A549 (cell line): Measurements from ENCODE around the gene H2AZ1. TPM values are rescaled to one million over a fixed set of nuclear protein-coding genes. Genes with fewer than 3 reads are reported as not detected.
A peak's percentile ranks its signal among the peaks of the same experiment; 100 is the strongest.

ENCODE experiments used
- ATAC-seq, 2 experiments: fragments of 200-7000 bp in 1 of 2; fragments of >200 bp in 1 of 2; cut with Nextera tagmentation in 1 of 2; cut with Tn5 transposase in 1 of 2; 3 replicates each; pipeline versions ENCODE4 v1.8.0 to v1.9.1; 2018 to 2020; ENCODE audit warnings: mild to moderate bottlenecking in 1 of 2, moderate library complexity in 1 of 2
- CTCF ChIA-PET: fragments of 300-600 bp; sonication (Branson Sonifier 250); formaldehyde crosslinking; extraction: SDS; loops from one replicate; lab custom pipeline; 2021; ENCODE audit warnings: antibody characterized with exemption, inconsistent platforms; lab: Yijun Ruan, JAX
- POLR2A ChIA-PET: fragments of 350-600 bp; formaldehyde crosslinking; extraction: SDS; loops from one replicate; lab custom pipeline; 2021; ENCODE audit warnings: antibody characterized with exemption, inconsistent platforms; lab: Yijun Ruan, JAX
- DNase-seq, 2 experiments: peaks; one replicate each; pipeline versions ENCODE4 v3.0.0 to v3.0.0-alpha.2; 2011 to 2016; ENCODE audit warnings: low read depth in 1 of 2, low spot score in 1 of 2
- FAIRE-seq: peaks from 2 replicates; lab custom pipeline; 2011; peaks lifted over from hg19 to GRCh38; lab: Jason Lieb, UNC
- H3K27ac ChIP-seq, 2 experiments: fragments of >200 bp; sonication (Bioruptor Twin); formaldehyde crosslinking; 3 replicates each; pipeline ENCODE4 v1.5.1; 2016 to 2017
- H3K4me1 ChIP-seq: fragments of >200 bp; sonication (Bioruptor Twin); formaldehyde crosslinking; 3 replicates; pipeline ENCODE4 v1.6.1; 2016
- H3K4me2 ChIP-seq: fragments of >200 bp; sonication (Bioruptor Twin); formaldehyde crosslinking; 3 replicates; pipeline ENCODE4 v1.6.1; 2016
- H3K4me3 ChIP-seq: fragments of >200 bp; sonication (Bioruptor Twin); formaldehyde crosslinking; 3 replicates; pipeline ENCODE4 v1.5.1; 2016
- H3K9me3 ChIP-seq: fragments of >200 bp; sonication (Bioruptor Twin); formaldehyde crosslinking; 3 replicates; pipeline ENCODE4 v1.6.1; 2016
- CBX2 ChIP-seq: fragments of 200-600 bp; sonication (generic); IDR thresholded peaks from 2 replicates; pipeline ENCODE4 v1.6.1; 2016; ENCODE audit warnings: low read depth, mild to moderate bottlenecking, borderline replicate concordance
- CBX8 ChIP-seq: fragments of 200-600 bp; sonication (generic); IDR thresholded peaks from 2 replicates; pipeline ENCODE4 v1.6.1; 2016
- CHD2 ChIP-seq: fragments of 150-350 bp; IDR thresholded peaks from 2 replicates; pipeline ENCODE4 v1.6.1; 2014; ENCODE audit warnings: low read length; ENCODE audit not compliant: partially characterized antibody
- CHD4 ChIP-seq: fragments of 200-600 bp; sonication (generic); IDR thresholded peaks from 2 replicates; pipeline ENCODE4 v1.6.1; 2016; ENCODE audit warnings: antibody characterized with exemption, mild to moderate bottlenecking, borderline replicate concordance
- EHF ChIP-seq: fragments of 250-450 bp; sonication (Bioruptor Pico); IDR thresholded peaks from 2 replicates; pipeline ENCODE4 v1.5.0; 2020; ENCODE audit warnings: mild to moderate bottlenecking
- ESRRA ChIP-seq: fragments of 150-350 bp; IDR thresholded peaks from 2 replicates; pipeline ENCODE4 v1.6.1; 2014; ENCODE audit warnings: mild to moderate bottlenecking, low read length, borderline replicate concordance
- FOSB ChIP-seq: fragments of 250-450 bp; sonication (Bioruptor Pico); IDR thresholded peaks from 2 replicates; pipeline ENCODE4 v1.5.0; 2020; ENCODE audit warnings: mild to moderate bottlenecking, moderate library complexity
- FOXS1 ChIP-seq: fragments of 250-450 bp; sonication (Bioruptor Pico); IDR thresholded peaks from 2 replicates; pipeline ENCODE4 v1.5.0; 2020; ENCODE audit warnings: mild to moderate bottlenecking, moderate library complexity
- HOXA7 ChIP-seq: fragments of 250-450 bp; sonication (Bioruptor Pico); IDR thresholded peaks from 2 replicates; pipeline ENCODE4 v1.5.0; 2020; ENCODE audit warnings: mild to moderate bottlenecking, moderate library complexity
- JUN ChIP-seq, 2 experiments: fragments of >200 bp; sonication (Bioruptor Twin); formaldehyde crosslinking; IDR thresholded peaks; 2 replicates in 1 of 2; 3 replicates in 1 of 2; pipeline ENCODE4 v1.6.1; 2016 to 2017
- JUNB ChIP-seq: fragments of >200 bp; sonication (Bioruptor Twin); formaldehyde crosslinking; IDR thresholded peaks from 2 replicates; pipeline ENCODE4 v1.6.1; 2016
- KDM5A ChIP-seq: fragments of 200-600 bp; sonication (generic); IDR thresholded peaks from 2 replicates; pipeline ENCODE4 v1.6.1; 2016; ENCODE audit warnings: antibody characterized with exemption, mild to moderate bottlenecking
- MAZ ChIP-seq: fragments of 150-350 bp; IDR thresholded peaks from 2 replicates; pipeline ENCODE4 v1.6.1; 2014; ENCODE audit warnings: antibody characterized with exemption, low read depth, low read length, borderline replicate concordance
- NR3C1 ChIP-seq: fragments of >200 bp; sonication (Bioruptor Twin); formaldehyde crosslinking; IDR thresholded peaks from 3 replicates; pipeline ENCODE4 v1.6.1; 2017
- PHF8 ChIP-seq: fragments of 200-600 bp; sonication (generic); IDR thresholded peaks from 2 replicates; pipeline ENCODE4 v1.6.1; 2016; ENCODE audit warnings: low read depth, mild to moderate bottlenecking, antibody characterized with exemption, moderate library complexity, borderline replicate concordance
- POLR2A ChIP-seq: IDR thresholded peaks from 2 replicates; pipeline ENCODE4 v1.6.1; 2012; ENCODE audit warnings: mild to moderate bottlenecking, low read length
- POLR2AphosphoS2 ChIP-seq: conservative IDR thresholded peaks from 2 replicates; pipeline ENCODE4 v1.6.1; 2012; ENCODE audit warnings: low read length, improper control_type of control experiment, inconsistent platforms
- RAD21 ChIP-seq, 2 experiments: fragments of >200 bp in 1 of 2; sonication (Bioruptor Twin) in 1 of 2; formaldehyde crosslinking in 1 of 2; IDR thresholded peaks in 1 of 2; conservative IDR thresholded peaks in 1 of 2; 2 replicates in 1 of 2; 3 replicates in 1 of 2; pipeline ENCODE4 v1.6.1; 2012 to 2018; ENCODE audit warnings: inconsistent platforms in 1 of 2
- RCOR1 ChIP-seq: fragments of 150-350 bp; IDR thresholded peaks from 2 replicates; pipeline ENCODE4 v1.6.1; 2014; ENCODE audit warnings: antibody characterized with exemption, low read length, low read depth
- SMC3 ChIP-seq: fragments of >200 bp; sonication (Bioruptor Twin); formaldehyde crosslinking; IDR thresholded peaks from 3 replicates; pipeline ENCODE4 v1.6.1; 2018; ENCODE audit warnings: inconsistent platforms
- TFCP2L1 ChIP-seq: fragments of 250-450 bp; sonication (Bioruptor Pico); IDR thresholded peaks from 2 replicates; pipeline ENCODE4 v1.5.0; 2021; ENCODE audit warnings: mild to moderate bottlenecking
- TP53 ChIP-seq: fragments of 250-450 bp; sonication (Bioruptor Pico); IDR thresholded peaks from 2 replicates; pipeline ENCODE4 v1.5.0; 2021; ENCODE audit warnings: mild to moderate bottlenecking, moderate library complexity
- ZC3H11A ChIP-seq: fragments of 450-650 bp; IDR thresholded peaks from 2 replicates; pipeline ENCODE4 v1.6.1; 2014; ENCODE audit warnings: antibody characterized with exemption, mild to moderate bottlenecking
- ZNF302 ChIP-seq: fragments of 250-450 bp; sonication (Bioruptor Pico); IDR thresholded peaks from 2 replicates; pipeline ENCODE4 v1.9.0; 2021; ENCODE audit warnings: inconsistent platforms, mild to moderate bottlenecking, moderate library complexity
- ZSCAN20 ChIP-seq: fragments of 250-450 bp; sonication (Bioruptor Pico); IDR thresholded peaks from 2 replicates; pipeline ENCODE4 v1.8.0; 2022; ENCODE audit warnings: mild to moderate bottlenecking, moderate library complexity
- WGBS: methylation state at CpG from one replicate; pipeline ENCODE4 v1.1.6; 2017; ENCODE audit errors: missing lambda C conversion rate; 5-methylcytosine and 5-hydroxymethylcytosine counted together
- polyA plus RNA-seq, 4 experiments: library from polyadenylated mRNA; depleted of rRNA in 3 of 4; stranded (reverse); fragments of >200 nt; fragmentation: RNase III in 1 of 4; extraction: RNeasy Plus Mini Kit Qiagen cat#74134 plus additional on column Dnase treatment in 1 of 4; gene quantifications; 2 replicates in 3 of 4; 3 replicates in 1 of 4; pipeline ENCODE4 v1.2.3, GENCODE V29; 2011 to 2017
- TF ChIP-seq, protein P1 (sequence below): fragments of >200 bp; sonication (Bioruptor Twin); formaldehyde crosslinking; IDR thresholded peaks from 3 replicates; pipeline ENCODE4 v1.6.1; 2016
- TF ChIP-seq, protein P2 (sequence below): IDR thresholded peaks from 2 replicates; pipeline ENCODE4 v1.6.1; 2012; ENCODE audit warnings: low read depth, borderline replicate concordance
- TF ChIP-seq, protein P3 (sequence below): fragments of >200 bp; sonication (Bioruptor Twin); formaldehyde crosslinking; IDR thresholded peaks from 3 replicates; pipeline ENCODE4 v1.5.1; 2016
- TF ChIP-seq, protein P4 (sequence below): IDR thresholded peaks from 2 replicates; pipeline ENCODE4 v1.6.1; 2012
- TF ChIP-seq, protein P5 (sequence below): fragments of 200-600 bp; sonication (generic); IDR thresholded peaks from 2 replicates; pipeline ENCODE4 v1.6.1; 2016; ENCODE audit warnings: antibody characterized with exemption, mild to moderate bottlenecking, moderate library complexity
- TF ChIP-seq, protein P6 (sequence below): fragments of 450-650 bp; IDR thresholded peaks from 2 replicates; pipeline ENCODE4 v1.6.1; 2014; ENCODE audit warnings: antibody characterized with exemption

The H2AZ1 gene
- polyA plus RNA-seq, 2 of the 4 experiments (the other 2 are of a cell fraction): 646 to 913 TPM

DNA sequence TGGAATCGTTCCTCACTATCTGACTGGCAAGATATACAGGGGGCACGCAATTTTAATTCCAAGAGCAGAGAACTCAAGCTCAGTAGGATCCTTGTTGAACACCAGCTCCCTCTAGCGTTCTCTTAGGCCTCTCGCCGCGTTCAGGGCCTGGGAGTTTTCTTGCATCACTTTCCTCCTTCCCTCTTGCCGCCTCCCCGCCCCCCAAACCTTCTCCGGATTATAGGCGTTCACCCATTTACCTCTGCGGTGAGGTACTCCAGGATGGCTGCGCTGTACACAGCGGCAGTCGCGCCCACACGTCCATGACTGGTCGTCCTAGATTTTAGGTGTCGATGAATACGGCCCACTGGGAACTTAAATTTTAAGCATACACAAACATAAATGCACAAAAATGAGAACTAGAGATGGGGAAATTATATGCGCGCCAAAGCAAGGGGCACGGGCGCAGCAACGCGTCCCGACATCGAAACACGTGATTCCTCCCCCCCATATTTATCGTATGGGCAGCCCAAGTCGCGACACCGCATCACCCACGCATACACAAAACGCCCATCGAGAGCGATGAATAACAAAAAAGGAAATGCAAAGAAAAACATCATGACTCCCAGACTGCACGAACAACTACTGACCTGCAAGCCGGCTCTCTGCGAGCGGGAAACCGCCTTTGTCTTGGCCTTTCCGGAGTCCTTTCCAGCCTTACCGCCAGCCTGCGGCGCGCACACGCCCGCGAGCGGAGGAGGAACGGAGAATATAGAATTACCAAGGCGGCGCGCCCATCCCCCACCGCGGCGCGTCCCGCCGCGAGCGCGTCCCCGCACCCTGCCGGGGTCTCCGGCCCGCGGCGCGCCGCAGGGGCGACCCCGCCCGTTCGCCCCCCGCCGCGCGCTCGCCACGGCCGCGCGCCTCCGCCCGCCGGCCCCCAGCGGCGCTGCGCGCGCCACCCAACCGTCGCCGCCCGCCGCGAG, 759 bp downstream of the H2AZ1 start:
- DNase-seq: peak in 1 of 2 experiments; percentile 92
- Histone ChIP-seq H3K4me2 (peak overlapping the region; percentile 81), H3K27ac (peak overlapping the region; percentile 96 to 99), H3K4me1 (peaks cover 24% of the 10 kb centered on the region), H3K9me3 (no peaks in the 10 kb centered on the region), H3K4me3 (peak overlapping the region; percentile 97)
- CTCF ChIA-PET: interaction anchor here (0.7 to 1.5 kb wide), 9 partner anchors 10 to 227 kb away, joined by 3 to 7 read pairs (median 3); partner anchors contain the start of gene LAMTOR3
- peak; percentile 46 to 54 for ATAC-seq
- no peak for FAIRE-seq
- under 1% methylated on average over 74 of the region's 98 CpGs for WGBS
- POLR2A ChIA-PET: interaction anchor here (0.6 to 1.4 kb wide), 9 partner anchors 8 to 1689 kb away, joined by 3 to 14 read pairs (median 4); partner anchors contain the start of gene LAMTOR3
- no peak for TF ChIP-seq TP53 (CRISPR knock-in tag)
- TF ChIP-seq ZNF302: no peak
- peak; percentile 43 to 48; a peak in 3 of 5 replicates for TF ChIP-seq RAD21 (conservative IDR thresholded peaks at IDR 0.05 in 1 of 2, IDR thresholded peaks at IDR 0.05 in 1 of 2)
- TF ChIP-seq MAZ: no peak
- TF ChIP-seq, protein P1, sequence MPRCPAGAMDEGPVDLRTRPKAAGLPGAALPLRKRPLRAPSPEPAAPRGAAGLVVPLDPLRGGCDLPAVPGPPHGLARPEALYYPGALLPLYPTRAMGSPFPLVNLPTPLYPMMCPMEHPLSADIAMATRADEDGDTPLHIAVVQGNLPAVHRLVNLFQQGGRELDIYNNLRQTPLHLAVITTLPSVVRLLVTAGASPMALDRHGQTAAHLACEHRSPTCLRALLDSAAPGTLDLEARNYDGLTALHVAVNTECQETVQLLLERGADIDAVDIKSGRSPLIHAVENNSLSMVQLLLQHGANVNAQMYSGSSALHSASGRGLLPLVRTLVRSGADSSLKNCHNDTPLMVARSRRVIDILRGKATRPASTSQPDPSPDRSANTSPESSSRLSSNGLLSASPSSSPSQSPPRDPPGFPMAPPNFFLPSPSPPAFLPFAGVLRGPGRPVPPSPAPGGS: 0 out of 3 replicates have a peak, but pooled peaks have one; percentile 33
- TF ChIP-seq CBX8: no peak
- peak in 1 of 2 experiments; percentile 53; a peak in 1 of 5 replicates for TF ChIP-seq JUN (IDR thresholded peaks at IDR 0.05)
- TF ChIP-seq CBX2: peak; percentile 95; the same call in 1 of the 2 replicates
- TF ChIP-seq ZSCAN20 (CRISPR knock-in tag): no peak
- no peak for TF ChIP-seq HOXA7 (CRISPR knock-in tag)
- no peak for TF ChIP-seq RCOR1
- no peak for TF ChIP-seq EHF
- no peak for TF ChIP-seq TFCP2L1 (CRISPR knock-in tag)
- TF ChIP-seq PHF8: peak; percentile 20; the same call in 1 of the 2 replicates
- no peak for TF ChIP-seq JUNB
- no peak for TF ChIP-seq POLR2AphosphoS2
- no peak for TF ChIP-seq NR3C1
- no peak for TF ChIP-seq FOXS1 (CRISPR knock-in tag)
- TF ChIP-seq CHD4: no peak
- TF ChIP-seq KDM5A: no peak
- no peak for TF ChIP-seq ESRRA
- no peak for TF ChIP-seq POLR2A
- TF ChIP-seq, protein P2, sequence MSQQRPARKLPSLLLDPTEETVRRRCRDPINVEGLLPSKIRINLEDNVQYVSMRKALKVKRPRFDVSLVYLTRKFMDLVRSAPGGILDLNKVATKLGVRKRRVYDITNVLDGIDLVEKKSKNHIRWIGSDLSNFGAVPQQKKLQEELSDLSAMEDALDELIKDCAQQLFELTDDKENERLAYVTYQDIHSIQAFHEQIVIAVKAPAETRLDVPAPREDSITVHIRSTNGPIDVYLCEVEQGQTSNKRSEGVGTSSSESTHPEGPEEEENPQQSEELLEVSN: no peak; the same call in 1 of the 2 replicates
- TF ChIP-seq, protein P3, sequence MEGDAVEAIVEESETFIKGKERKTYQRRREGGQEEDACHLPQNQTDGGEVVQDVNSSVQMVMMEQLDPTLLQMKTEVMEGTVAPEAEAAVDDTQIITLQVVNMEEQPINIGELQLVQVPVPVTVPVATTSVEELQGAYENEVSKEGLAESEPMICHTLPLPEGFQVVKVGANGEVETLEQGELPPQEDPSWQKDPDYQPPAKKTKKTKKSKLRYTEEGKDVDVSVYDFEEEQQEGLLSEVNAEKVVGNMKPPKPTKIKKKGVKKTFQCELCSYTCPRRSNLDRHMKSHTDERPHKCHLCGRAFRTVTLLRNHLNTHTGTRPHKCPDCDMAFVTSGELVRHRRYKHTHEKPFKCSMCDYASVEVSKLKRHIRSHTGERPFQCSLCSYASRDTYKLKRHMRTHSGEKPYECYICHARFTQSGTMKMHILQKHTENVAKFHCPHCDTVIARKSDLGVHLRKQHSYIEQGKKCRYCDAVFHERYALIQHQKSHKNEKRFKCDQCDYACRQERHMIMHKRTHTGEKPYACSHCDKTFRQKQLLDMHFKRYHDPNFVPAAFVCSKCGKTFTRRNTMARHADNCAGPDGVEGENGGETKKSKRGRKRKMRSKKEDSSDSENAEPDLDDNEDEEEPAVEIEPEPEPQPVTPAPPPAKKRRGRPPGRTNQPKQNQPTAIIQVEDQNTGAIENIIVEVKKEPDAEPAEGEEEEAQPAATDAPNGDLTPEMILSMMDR: peak; percentile 59
- TF ChIP-seq CHD2: no peak
- TF ChIP-seq, protein P4, sequence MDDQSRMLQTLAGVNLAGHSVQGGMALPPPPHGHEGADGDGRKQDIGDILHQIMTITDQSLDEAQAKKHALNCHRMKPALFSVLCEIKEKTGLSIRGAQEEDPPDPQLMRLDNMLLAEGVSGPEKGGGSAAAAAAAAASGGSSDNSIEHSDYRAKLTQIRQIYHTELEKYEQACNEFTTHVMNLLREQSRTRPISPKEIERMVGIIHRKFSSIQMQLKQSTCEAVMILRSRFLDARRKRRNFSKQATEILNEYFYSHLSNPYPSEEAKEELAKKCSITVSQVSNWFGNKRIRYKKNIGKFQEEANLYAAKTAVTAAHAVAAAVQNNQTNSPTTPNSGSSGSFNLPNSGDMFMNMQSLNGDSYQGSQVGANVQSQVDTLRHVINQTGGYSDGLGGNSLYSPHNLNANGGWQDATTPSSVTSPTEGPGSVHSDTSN: no peak
- TF ChIP-seq FOSB (CRISPR knock-in tag): no peak
- TF ChIP-seq, protein P5, sequence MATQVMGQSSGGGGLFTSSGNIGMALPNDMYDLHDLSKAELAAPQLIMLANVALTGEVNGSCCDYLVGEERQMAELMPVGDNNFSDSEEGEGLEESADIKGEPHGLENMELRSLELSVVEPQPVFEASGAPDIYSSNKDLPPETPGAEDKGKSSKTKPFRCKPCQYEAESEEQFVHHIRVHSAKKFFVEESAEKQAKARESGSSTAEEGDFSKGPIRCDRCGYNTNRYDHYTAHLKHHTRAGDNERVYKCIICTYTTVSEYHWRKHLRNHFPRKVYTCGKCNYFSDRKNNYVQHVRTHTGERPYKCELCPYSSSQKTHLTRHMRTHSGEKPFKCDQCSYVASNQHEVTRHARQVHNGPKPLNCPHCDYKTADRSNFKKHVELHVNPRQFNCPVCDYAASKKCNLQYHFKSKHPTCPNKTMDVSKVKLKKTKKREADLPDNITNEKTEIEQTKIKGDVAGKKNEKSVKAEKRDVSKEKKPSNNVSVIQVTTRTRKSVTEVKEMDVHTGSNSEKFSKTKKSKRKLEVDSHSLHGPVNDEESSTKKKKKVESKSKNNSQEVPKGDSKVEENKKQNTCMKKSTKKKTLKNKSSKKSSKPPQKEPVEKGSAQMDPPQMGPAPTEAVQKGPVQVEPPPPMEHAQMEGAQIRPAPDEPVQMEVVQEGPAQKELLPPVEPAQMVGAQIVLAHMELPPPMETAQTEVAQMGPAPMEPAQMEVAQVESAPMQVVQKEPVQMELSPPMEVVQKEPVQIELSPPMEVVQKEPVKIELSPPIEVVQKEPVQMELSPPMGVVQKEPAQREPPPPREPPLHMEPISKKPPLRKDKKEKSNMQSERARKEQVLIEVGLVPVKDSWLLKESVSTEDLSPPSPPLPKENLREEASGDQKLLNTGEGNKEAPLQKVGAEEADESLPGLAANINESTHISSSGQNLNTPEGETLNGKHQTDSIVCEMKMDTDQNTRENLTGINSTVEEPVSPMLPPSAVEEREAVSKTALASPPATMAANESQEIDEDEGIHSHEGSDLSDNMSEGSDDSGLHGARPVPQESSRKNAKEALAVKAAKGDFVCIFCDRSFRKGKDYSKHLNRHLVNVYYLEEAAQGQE: no peak
- no peak for TF ChIP-seq ZC3H11A
- no peak for TF ChIP-seq SMC3
- TF ChIP-seq, protein P6, sequence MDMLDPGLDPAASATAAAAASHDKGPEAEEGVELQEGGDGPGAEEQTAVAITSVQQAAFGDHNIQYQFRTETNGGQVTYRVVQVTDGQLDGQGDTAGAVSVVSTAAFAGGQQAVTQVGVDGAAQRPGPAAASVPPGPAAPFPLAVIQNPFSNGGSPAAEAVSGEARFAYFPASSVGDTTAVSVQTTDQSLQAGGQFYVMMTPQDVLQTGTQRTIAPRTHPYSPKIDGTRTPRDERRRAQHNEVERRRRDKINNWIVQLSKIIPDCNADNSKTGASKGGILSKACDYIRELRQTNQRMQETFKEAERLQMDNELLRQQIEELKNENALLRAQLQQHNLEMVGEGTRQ: 0 out of 2 replicates have a peak, but pooled peaks have one; percentile 20
